Thyroid gland (tissue), 4 donors: ENCODE measurements around the gene CSNK2A1.

Source experiments
- POLR2A ChIP-seq, 2 donors: fragments of 450-650 bp; IDR thresholded peaks; one replicate each; pipeline ENCODE4 v1.6.1; 2017; ENCODE audit warnings: antibody characterized with exemption in 2 of 2, mild to moderate bottlenecking in 2 of 2, moderate library complexity in 1 of 2
- TF ChIP-seq, protein P1 (sequence below), 6 experiments: fragments of 200-600 bp in 3 of 6; fragments of 450-650 bp in 3 of 6; sonication (generic) in 3 of 6; IDR thresholded peaks; one replicate each; pipeline ENCODE4 v1.5.1; 2016 to 2019; ENCODE audit warnings: antibody characterized with exemption in 6 of 6, mild to moderate bottlenecking in 2 of 6, inconsistent platforms in 1 of 6, moderate library complexity in 1 of 6

DNA sequence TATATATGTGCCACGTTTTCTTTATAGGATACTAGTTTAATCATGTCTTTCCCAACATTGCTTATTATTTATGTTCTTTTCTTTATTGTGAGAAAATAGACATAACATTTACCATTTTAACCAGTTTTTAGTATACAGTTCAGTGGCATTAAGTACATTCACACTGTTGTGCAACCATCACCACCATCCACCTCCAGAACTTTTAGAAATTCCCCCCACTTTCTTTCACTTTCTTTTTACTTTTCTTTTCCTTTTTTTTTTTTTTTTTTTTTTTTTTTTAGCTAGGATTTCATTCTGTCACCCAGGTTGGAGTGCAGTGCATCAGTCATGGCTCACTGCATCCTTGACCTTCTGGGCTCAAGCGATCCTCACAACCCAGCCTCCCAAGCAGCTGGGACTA lies 117.0 kb downstream of the CSNK2A1 start:
- TF ChIP-seq POLR2A (IDR thresholded peaks at IDR 0.05): no peak
- TF ChIP-seq, protein P1, sequence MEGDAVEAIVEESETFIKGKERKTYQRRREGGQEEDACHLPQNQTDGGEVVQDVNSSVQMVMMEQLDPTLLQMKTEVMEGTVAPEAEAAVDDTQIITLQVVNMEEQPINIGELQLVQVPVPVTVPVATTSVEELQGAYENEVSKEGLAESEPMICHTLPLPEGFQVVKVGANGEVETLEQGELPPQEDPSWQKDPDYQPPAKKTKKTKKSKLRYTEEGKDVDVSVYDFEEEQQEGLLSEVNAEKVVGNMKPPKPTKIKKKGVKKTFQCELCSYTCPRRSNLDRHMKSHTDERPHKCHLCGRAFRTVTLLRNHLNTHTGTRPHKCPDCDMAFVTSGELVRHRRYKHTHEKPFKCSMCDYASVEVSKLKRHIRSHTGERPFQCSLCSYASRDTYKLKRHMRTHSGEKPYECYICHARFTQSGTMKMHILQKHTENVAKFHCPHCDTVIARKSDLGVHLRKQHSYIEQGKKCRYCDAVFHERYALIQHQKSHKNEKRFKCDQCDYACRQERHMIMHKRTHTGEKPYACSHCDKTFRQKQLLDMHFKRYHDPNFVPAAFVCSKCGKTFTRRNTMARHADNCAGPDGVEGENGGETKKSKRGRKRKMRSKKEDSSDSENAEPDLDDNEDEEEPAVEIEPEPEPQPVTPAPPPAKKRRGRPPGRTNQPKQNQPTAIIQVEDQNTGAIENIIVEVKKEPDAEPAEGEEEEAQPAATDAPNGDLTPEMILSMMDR (IDR thresholded peaks at IDR 0.05): no peak
